OCI-LY7 (cell line): Measurements from ENCODE around the gene SLC38A9. TPM values are rescaled to one million over a fixed set of nuclear protein-coding genes. Genes with fewer than 3 reads are reported as not detected.
A peak's percentile ranks its signal among the peaks of the same experiment; 100 is the strongest.

ENCODE experiments used
- BruUV-seq: library from RNA; stranded (reverse); fragments of 400-500 nt; replicated peaks from 2 replicates; lab custom pipeline; 2021; lab: Mats Ljungman, UMichigan
- CTCF ChIA-PET: fragments of 300-600 bp; sonication (Branson Sonifier 250); formaldehyde crosslinking; loops from one replicate; lab custom pipeline; 2022; ENCODE audit warnings: antibody characterized with exemption; ENCODE audit not compliant: unreplicated experiment; lab: Charles Lee
- POLR2A ChIA-PET: fragments of 300-600 bp; sonication (Branson Sonifier 250); formaldehyde crosslinking; loops from one replicate; lab custom pipeline; 2022; ENCODE audit warnings: antibody characterized with exemption; lab: Charles Lee
- DNase-seq: peaks from one replicate; pipeline ENCODE4 v3.0.0-alpha.2; 2015; ENCODE audit warnings: low spot score
- H2AFZ ChIP-seq: fragments of 200-600 bp; sonication (generic), shearing (Covaris generic); 2 replicates; pipeline ENCODE4 v1.6.1; 2014; ENCODE audit warnings: mild to moderate bottlenecking, antibody characterized with exemption, low read length, moderate library complexity
- H3K27ac ChIP-seq: fragments of 200-600 bp; sonication (generic); 2 replicates; pipeline ENCODE4 v1.5.1; 2014; ENCODE audit warnings: mixed run types, low read depth, mild to moderate bottlenecking, moderate library complexity, low read length, inconsistent platforms; ENCODE audit not compliant: poor library complexity, severe bottlenecking
- H3K36me3 ChIP-seq: fragments of 200-600 bp; sonication (generic); 2 replicates; pipeline ENCODE4 v1.6.1; 2014; ENCODE audit warnings: mild to moderate bottlenecking, antibody characterized with exemption, low read length, moderate library complexity, mixed read lengths; ENCODE audit not compliant: insufficient read depth
- H3K4me1 ChIP-seq: fragments of 200-600 bp; sonication (generic); 2 replicates; pipeline ENCODE4 v1.5.1; 2014; ENCODE audit warnings: mild to moderate bottlenecking, low read length; ENCODE audit not compliant: insufficient read depth, poor library complexity, severe bottlenecking
- H3K4me2 ChIP-seq: fragments of 200-600 bp; sonication (generic); 2 replicates; pipeline ENCODE4 v1.6.1; 2014; ENCODE audit warnings: mild to moderate bottlenecking, low read length
- H3K4me3 ChIP-seq: fragments of 200-600 bp; sonication (generic); 2 replicates; pipeline ENCODE4 v1.5.1; 2014; ENCODE audit warnings: mild to moderate bottlenecking, low read depth, low read length; ENCODE audit not compliant: poor library complexity, severe bottlenecking
- H3K79me2 ChIP-seq: fragments of 200-600 bp; sonication (generic); 2 replicates; pipeline ENCODE4 v1.6.1; 2016; ENCODE audit warnings: low read depth, mild to moderate bottlenecking, low read length, moderate library complexity, mixed read lengths; ENCODE audit not compliant: insufficient read depth
- H3K9me2 ChIP-seq: fragments of 200-600 bp; sonication (generic); 2 replicates; pipeline ENCODE4 v1.6.1; 2016; ENCODE audit warnings: mild to moderate bottlenecking, low read length, mixed read lengths; ENCODE audit not compliant: insufficient read depth
- H3K9me3 ChIP-seq: fragments of 200-600 bp; sonication (generic); 2 replicates; pipeline ENCODE4 v1.6.1; 2014; ENCODE audit warnings: mild to moderate bottlenecking, mixed run types, low read length, mixed read lengths
- H4K20me1 ChIP-seq: fragments of 200-600 bp; sonication (generic); 2 replicates; pipeline ENCODE4 v1.6.1; 2014; ENCODE audit warnings: mild to moderate bottlenecking, antibody characterized with exemption, low read length, moderate library complexity, mixed read lengths; ENCODE audit not compliant: insufficient read depth
- EZH2phosphoT487 ChIP-seq: fragments of 200-600 bp; sonication (generic); IDR thresholded peaks from 2 replicates; pipeline ENCODE4 v1.6.1; 2018; ENCODE audit warnings: low read depth, borderline replicate concordance, mild to moderate bottlenecking, mixed run types, antibody characterized with exemption, low read length, moderate library complexity, mixed read lengths
- intact Hi-C: fragments of 100-400 bp; cut with micrococcal nuclease; formaldehyde crosslinking; loops from one replicate; pipeline ENCODE4 v1.10.0; 2022; ENCODE audit not compliant: unreplicated experiment
- total RNA-seq, 2 experiments: library from RNA; depleted of rRNA in 1 of 2; stranded (reverse); fragments of >200 nt in 1 of 2; shearing (Covaris generic) in 1 of 2; gene quantifications; 2 replicates each; pipeline ENCODE4 v1.2.3, GENCODE V29; 2014 to 2022
- TF ChIP-seq, protein P1 (sequence below): fragments of 200-600 bp; sonication (generic); conservative IDR thresholded peaks from 2 replicates; pipeline ENCODE4 v1.5.1; 2014; ENCODE audit warnings: mild to moderate bottlenecking, antibody characterized with exemption, low read length, moderate library complexity, mixed read lengths

The SLC38A9 gene
- total RNA-seq, 2 experiments from 2014 or later: 20.1 to 27.7 TPM

DNA sequence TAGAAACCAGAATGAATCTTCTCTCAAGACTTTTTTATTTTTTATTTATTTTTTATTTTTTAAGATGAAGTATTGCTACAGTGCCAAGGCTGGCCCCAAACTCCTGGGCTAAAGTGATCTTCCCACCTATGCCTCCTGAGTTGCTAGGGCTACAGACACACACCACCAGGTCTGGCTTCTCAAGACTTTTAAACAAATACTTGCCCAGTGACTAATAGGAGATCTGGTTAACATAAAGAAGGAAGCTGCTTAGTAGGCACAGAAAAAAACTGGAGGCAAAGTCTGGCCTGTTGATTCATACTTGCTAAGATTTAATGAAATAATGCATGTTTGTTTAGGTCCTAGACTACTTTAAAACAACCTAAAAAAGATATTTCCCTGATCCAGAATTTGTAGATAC is 43.8 kb downstream of the SLC38A9 start:
- DNase-seq: peak; percentile 11
- Histone ChIP-seq H2AFZ (peak overlapping the region; percentile 27; the same call in 1 of the 2 replicates), H3K9me2 (no peaks in the 10 kb centered on the region), H3K4me3 (no peak overlapping the region), H4K20me1 (no peaks in the 10 kb centered on the region), H3K27ac (peak overlapping the region; percentile 23), H3K36me3 (peaks cover 12% of the 10 kb centered on the region), H3K4me2 (peak overlapping the region; percentile 5; the same call in 1 of the 2 replicates), H3K79me2 (no peaks in the 10 kb centered on the region), H3K9me3 (no peaks in the 10 kb centered on the region), H3K4me1 (peaks cover 30% of the 10 kb centered on the region)
- ChIA-PET CTCF (no interaction called here), POLR2A (interaction anchor here (0.9 to 1.0 kb wide), 2 partner anchors 29 to 250 kb away, joined by 3 to 6 read pairs; no protein-coding TSS in a partner anchor)
- intact Hi-C loops: loop anchor here (2.0 to 5.0 kb wide), 2 partner anchors 20 to 131 kb away; no protein-coding TSS in a partner anchor
- BruUV-seq: no TSS peak
- no peak for TF ChIP-seq EZH2phosphoT487
- TF ChIP-seq, protein P1, sequence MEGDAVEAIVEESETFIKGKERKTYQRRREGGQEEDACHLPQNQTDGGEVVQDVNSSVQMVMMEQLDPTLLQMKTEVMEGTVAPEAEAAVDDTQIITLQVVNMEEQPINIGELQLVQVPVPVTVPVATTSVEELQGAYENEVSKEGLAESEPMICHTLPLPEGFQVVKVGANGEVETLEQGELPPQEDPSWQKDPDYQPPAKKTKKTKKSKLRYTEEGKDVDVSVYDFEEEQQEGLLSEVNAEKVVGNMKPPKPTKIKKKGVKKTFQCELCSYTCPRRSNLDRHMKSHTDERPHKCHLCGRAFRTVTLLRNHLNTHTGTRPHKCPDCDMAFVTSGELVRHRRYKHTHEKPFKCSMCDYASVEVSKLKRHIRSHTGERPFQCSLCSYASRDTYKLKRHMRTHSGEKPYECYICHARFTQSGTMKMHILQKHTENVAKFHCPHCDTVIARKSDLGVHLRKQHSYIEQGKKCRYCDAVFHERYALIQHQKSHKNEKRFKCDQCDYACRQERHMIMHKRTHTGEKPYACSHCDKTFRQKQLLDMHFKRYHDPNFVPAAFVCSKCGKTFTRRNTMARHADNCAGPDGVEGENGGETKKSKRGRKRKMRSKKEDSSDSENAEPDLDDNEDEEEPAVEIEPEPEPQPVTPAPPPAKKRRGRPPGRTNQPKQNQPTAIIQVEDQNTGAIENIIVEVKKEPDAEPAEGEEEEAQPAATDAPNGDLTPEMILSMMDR: no peak

DNA sequence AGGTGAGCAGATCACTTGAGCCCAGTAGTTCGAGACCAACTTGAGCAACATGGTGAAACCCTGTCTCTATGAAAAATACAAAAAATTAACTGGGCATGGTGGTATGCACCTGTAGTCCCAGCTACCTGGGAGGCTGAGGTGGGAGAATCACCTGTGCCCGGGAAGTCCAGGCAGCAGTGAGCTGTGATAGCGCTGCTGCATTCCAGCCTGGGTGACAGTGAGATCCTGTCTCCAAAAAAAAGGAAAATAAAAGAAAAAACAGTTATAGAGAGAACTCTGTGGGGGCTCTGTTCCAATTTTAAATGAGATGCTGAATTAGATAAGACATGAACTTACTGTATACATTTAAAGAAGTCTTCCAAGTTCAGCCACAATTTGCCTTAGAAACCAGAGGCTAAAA is 44.2 kb downstream of the SLC38A9 start:
- DNase-seq: no peak
- Histone ChIP-seq H3K4me2 (no peak overlapping the region), H3K4me3 (no peak overlapping the region), H3K27ac (no peak overlapping the region), H2AFZ (no peak overlapping the region), H3K79me2 (no peaks in the 10 kb centered on the region), H3K36me3 (peaks cover 12% of the 10 kb centered on the region), H3K4me1 (peaks cover 30% of the 10 kb centered on the region), H4K20me1 (no peaks in the 10 kb centered on the region), H3K9me2 (no peaks in the 10 kb centered on the region), H3K9me3 (no peaks in the 10 kb centered on the region)
- ChIA-PET POLR2A (interaction anchor here (0.7 to 1.0 kb wide), 3 partner anchors 28 to 568 kb away, joined by 3 to 6 read pairs (median 3); no protein-coding TSS in a partner anchor), CTCF (no interaction called here)
- no TSS peak for BruUV-seq
- TF ChIP-seq EZH2phosphoT487: no peak
- TF ChIP-seq, protein P1: no peak
- intact Hi-C loops: loop anchor here (2.0 to 5.0 kb wide), 2 partner anchors 21 to 131 kb away; no protein-coding TSS in a partner anchor

DNA sequence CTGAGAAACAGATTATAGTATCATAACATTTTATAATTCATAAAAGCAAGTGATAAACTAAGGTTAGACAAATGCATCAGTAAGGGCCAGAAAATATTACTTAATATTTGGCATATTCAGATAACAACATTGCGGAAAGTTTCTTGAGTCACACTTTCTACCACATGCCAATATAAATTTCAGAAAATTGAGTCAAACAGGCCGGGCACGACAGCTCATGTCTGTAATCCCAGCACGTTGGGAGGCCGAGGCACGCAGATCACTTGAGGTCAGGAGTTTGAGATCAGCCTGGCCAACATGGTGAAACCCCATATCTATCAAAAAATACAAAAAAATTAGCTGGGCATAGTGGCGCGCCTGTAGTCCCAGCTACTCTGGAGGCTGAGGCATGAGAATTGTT is 47.1 kb downstream of the SLC38A9 start:
- Histone ChIP-seq H3K36me3 (peaks cover 16% of the 10 kb centered on the region), H3K4me2 (no peak overlapping the region), H4K20me1 (no peaks in the 10 kb centered on the region), H2AFZ (no peak overlapping the region), H3K9me2 (no peaks in the 10 kb centered on the region), H3K27ac (peak overlapping the region; percentile 33), H3K4me1 (peaks cover 30% of the 10 kb centered on the region), H3K79me2 (no peaks in the 10 kb centered on the region), H3K4me3 (no peak overlapping the region), H3K9me3 (no peaks in the 10 kb centered on the region)
- ChIA-PET CTCF (no interaction called here), POLR2A (interaction anchor here (0.6 to 0.7 kb wide), 2 partner anchors 11 to 238 kb away, joined by 3 to 4 read pairs; no protein-coding TSS in a partner anchor)
- no peak for DNase-seq
- TF ChIP-seq EZH2phosphoT487: no peak
- TF ChIP-seq, protein P1: no peak
- BruUV-seq: no TSS peak
- intact Hi-C loops: loop anchor here (5.0 kb wide), 1 partner anchor 128 kb away; no protein-coding TSS in a partner anchor
